ENCODE data around the gene TRIM54. TPM values are rescaled to one million over a fixed set of nuclear protein-coding genes. Genes with fewer than 3 reads are reported as not detected.
"Not testable (repeated sequence)": the region's sequence is repeated elsewhere in the genome, so short reads cannot be mapped to it uniquely, and the experiment has no call there.

TRIM54 gene
- total RNA-seq, 1 experiment from 2014 or later: 3.3 TPM

GRCh38 chr2:27271631-27272340, 10.4 kb upstream of the TRIM54 start:
- no peak for TF ChIP-seq ZNF317 (CRISPR knock-in tag; IDR thresholded peaks at IDR 0.05; ENCODE audit: borderline replicate concordance, low read depth)
- TF ChIP-seq SOX15 (CRISPR knock-in tag; IDR thresholded peaks at IDR 0.05): no peak

GRCh38 chr2:27272537-27273522, 9.4 kb upstream of the TRIM54 start:
- ChIA-PET POLR2A (interaction anchor here (0.7 to 1.5 kb wide), 2 partner anchors 10 to 186 kb away, joined by 3 read pairs; partner anchors contain the start of genes KHK and TRIM54), CTCF (interaction anchor here (0.6 to 4.1 kb wide), 11 partner anchors 8 to 814 kb away, joined by 3 to 34 read pairs (median 3); partner anchors contain the start of genes PREB and TRIM54)
- H3K4me1 Mint-ChIP-seq; H3K4me3 Mint-ChIP-seq; ATAC-seq; DNase-seq (ENCODE audit: low spot score); H3K9me3 Mint-ChIP-seq; H3K27me3 Mint-ChIP-seq (ENCODE audit: low read depth); H3K36me3 Mint-ChIP-seq: not testable (repeated sequence)
- H3K27ac Mint-ChIP-seq: peak overlapping the region; percentile 52; the same call in 1 of the 2 replicates

More at GRCh38 chr2:27271631-27272340, 10.4 kb upstream of the TRIM54 start:
- H3K27me3 Mint-ChIP-seq (ENCODE audit: low read depth): peaks cover 7% of the 10 kb centered on the region
- ChIA-PET POLR2A (interaction anchor here (0.7 kb wide), 1 partner anchor 185 kb away, joined by 3 read pairs; the partner anchor contains the start of gene KHK), CTCF (interaction anchor here (0.9 to 4.1 kb wide), 8 partner anchors 9 to 31 kb away, joined by 3 to 34 read pairs (median 6); partner anchors contain the start of gene TRIM54)
- no peaks in the 10 kb centered on the region for H3K36me3 Mint-ChIP-seq
- ATAC-seq (no peak), DNase-seq (ENCODE audit: low spot score) (no peak)
- no peak overlapping the region for H3K27ac Mint-ChIP-seq
- H3K4me3 Mint-ChIP-seq: no peak overlapping the region
- peaks cover 6% of the 10 kb centered on the region; the same call in 1 of the 2 replicates for H3K4me1 Mint-ChIP-seq
- H3K9me3 Mint-ChIP-seq: peaks cover 8% of the 10 kb centered on the region

DNA sequence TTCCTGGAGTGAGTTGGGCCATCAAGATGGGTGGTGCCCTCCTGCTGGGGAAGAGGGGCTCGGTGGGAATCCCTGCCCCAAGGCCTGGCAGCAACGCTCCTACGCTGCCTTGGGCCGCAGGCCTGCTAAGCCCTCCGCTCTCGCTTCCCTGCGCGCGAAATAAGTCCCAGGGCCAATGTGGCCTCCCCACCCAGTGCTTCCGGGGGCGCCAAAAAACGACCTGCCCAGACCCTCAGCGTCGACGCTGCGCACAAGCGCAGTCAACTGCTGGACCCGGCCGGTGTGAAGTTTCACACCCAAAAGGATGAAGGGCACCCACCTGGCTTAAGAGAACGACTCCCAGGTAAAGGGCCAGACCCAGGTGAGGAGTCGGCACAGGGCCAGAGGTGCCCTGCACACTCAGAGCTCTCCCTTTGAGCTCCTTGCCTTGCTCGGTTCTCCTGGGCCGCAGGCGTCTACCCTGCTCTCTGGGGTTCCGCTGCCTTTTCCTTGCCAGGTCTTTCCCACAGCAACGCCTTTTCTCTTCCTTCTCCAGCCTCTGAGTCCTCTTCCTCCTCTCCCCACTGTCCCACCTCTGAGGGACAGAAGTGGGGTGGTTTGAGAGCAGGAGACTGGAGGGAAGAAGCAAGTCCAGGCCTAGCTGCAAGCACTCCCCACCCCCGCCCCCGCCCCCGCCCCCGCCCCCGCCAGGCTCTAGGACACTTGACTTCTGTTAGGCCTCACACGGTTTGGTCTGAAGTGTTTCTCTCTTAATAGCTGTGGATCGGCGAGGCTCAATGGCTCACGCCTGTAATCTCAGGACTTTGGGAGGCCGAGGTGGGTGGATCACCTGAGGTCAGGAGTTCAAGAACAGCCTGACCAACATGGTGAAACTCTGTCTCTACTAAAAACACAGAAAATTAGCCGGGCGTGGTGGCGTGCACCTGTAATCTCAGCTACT, 6.7 kb upstream of the TRIM54 start, which contains the start of gene DNAJC5G:
DNAJC5G (plus strand) TSS at position 223 of the 940 bp plus-strand sequence. CDS start 1,296 bp downstream, outside the sequence.
- no peaks in the 10 kb centered on the region for H3K9me3 Mint-ChIP-seq
- H3K27ac Mint-ChIP-seq: no peak within 1 kb of the TSS
- ChIA-PET POLR2A (no interaction called here), CTCF (interaction anchor here (0.8 to 1.5 kb wide), 6 partner anchors 11 to 94 kb away, joined by 3 to 11 read pairs (median 5); partner anchors contain the start of gene EIF2B4)
- TF ChIP-seq NR3C1 (CRISPR knock-in tag; conservative IDR thresholded peaks at IDR 0.05; ENCODE audit: low read depth) (no peak), IRF2 (CRISPR knock-in tag; IDR thresholded peaks at IDR 0.05; ENCODE audit: borderline replicate concordance, low read depth) (no peak), AFF4 (CRISPR knock-in tag; IDR thresholded peaks at IDR 0.05; ENCODE audit: borderline replicate concordance) (no peak), ELF4 (CRISPR knock-in tag; IDR thresholded peaks at IDR 0.05; ENCODE audit: low read depth) (no peak), GTF2I (CRISPR knock-in tag; conservative IDR thresholded peaks at IDR 0.05) (no peak), MYBL2 (CRISPR knock-in tag; IDR thresholded peaks at IDR 0.05) (no peak), TCF7 (CRISPR knock-in tag; IDR thresholded peaks at IDR 0.05; ENCODE audit: low read depth) (no peak), ERG (CRISPR knock-in tag; IDR thresholded peaks at IDR 0.05) (no peak), SP1 (CRISPR knock-in tag; conservative IDR thresholded peaks at IDR 0.05) (no peak), NFYB (CRISPR knock-in tag; conservative IDR thresholded peaks at IDR 0.05; ENCODE audit: low read depth) (no peak), ATF3 (CRISPR knock-in tag; conservative IDR thresholded peaks at IDR 0.05) (no peak), CBFB (CRISPR knock-in tag; IDR thresholded peaks at IDR 0.05; ENCODE audit: low read depth) (no peak), E2F4 (CRISPR knock-in tag; IDR thresholded peaks at IDR 0.05; ENCODE audit: borderline replicate concordance, low read depth) (no peak)
- TF ChIP-seq, protein P1, sequence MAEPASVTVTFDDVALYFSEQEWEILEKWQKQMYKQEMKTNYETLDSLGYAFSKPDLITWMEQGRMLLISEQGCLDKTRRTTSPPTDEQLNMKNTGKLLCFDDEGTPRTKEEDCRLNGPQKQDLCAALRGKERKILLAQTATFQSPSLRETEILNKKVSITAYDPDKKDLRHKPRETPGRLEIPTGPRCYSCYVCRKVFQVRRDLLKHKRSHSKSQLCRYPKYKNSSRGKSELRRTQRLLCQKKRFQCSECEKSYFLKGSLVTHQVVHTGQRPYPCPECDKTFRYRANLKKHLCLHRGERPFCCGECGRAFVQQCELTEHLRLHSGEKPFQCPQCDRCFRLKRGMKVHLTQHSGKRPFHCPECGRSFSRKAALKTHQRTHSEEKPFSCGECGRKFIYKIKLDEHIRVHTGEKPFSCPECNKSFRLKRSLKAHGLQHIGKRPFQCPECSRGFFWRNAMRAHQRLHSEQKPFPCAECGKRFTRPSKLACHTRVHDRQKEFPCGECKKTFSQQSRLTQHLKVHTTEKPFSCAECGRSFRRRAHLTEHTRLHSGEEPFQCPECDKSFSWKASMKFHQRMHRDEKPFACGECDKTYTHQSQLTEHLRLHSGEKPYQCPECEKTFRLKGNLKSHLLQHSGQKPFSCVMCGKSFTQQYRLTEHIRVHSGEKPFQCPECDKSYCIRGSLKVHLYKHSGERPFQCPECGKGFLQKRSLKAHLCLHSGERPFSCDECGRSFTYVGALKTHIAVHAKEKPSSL (CRISPR knock-in tag; conservative IDR thresholded peaks at IDR 0.05): no peak
- peaks cover 6% of the 10 kb centered on the region; the same call in 1 of the 2 replicates for H3K4me1 Mint-ChIP-seq
- H3K4me3 Mint-ChIP-seq: no peak within 1 kb of the TSS
- ATAC-seq (peak; percentile 49), DNase-seq (ENCODE audit: low spot score) (no peak)
- no peaks in the 10 kb centered on the region; the same call in 1 of the 2 replicates for H3K27me3 Mint-ChIP-seq (ENCODE audit: low read depth)
- H3K36me3 Mint-ChIP-seq: no peaks in the 10 kb centered on the region
